SHP77 (cell line): ENCODE measurements around the gene TMEM116.

ENCODE experiments used
- DNase-seq, 2 experiments: peaks; one replicate each; lab custom pipeline; 2025; lab: John Stamatoyannopoulos, UW

The TMEM116 gene

DNA sequence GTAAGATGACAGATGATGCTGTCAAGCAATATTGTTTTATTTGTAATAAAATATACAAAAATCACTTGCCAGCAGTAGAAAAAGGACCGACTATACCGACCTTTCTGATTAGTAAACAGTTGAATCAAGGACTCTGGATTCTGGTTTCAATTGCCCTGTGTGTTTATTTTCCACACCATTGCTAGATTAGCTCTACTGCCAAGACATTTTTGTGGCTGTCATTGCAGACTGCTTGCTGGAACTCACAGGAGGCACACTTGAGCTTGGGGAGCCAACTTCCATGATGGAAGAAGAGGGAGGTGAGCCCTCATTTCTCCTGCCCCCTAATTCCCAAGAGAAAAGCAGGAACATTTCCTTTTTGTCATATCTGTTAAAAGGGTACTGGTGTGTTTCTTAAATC lies 119.7 kb downstream of the TMEM116 start:
- DNase-seq, result no peak

DNA sequence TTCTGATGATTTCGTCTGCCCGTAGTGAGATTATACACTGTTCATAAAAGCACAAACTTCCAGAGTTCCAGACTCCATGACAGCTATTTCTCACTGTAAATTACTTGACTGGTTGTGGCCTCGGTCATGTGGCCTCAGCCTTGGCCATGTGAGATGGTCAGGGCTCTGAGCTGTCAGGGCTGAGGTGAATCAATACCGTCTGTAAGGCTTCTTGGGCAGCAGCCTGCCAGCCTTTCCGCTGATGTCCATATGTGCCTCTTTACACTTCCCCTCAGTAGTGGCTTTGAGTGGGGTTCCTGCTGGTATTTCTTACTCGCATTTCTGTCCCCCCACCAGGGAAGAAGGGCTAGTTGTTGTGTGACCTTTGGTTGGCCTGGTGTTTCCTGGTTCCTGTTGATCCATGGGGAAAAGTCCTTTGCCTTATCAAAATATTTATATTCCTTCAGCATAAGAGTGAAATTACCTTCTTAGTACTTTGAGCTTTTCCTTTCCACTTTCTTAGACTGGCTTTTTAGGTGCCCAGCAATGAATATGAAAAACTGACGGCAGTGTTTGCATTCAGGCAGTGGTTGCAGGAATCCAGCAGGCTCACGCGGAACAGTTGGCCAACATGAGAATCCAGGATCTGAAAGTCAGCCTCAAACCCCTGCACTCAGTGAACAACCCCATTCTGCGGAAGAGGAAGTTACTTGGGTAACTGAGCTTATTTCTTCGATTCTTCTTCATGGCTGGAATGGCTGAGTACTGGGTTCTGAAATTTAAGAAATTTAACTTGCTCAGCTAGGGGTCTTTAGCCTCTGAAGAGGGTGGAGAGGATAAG lies 124.8 kb downstream of the TMEM116 start:
- DNase-seq, result no peak

DNA sequence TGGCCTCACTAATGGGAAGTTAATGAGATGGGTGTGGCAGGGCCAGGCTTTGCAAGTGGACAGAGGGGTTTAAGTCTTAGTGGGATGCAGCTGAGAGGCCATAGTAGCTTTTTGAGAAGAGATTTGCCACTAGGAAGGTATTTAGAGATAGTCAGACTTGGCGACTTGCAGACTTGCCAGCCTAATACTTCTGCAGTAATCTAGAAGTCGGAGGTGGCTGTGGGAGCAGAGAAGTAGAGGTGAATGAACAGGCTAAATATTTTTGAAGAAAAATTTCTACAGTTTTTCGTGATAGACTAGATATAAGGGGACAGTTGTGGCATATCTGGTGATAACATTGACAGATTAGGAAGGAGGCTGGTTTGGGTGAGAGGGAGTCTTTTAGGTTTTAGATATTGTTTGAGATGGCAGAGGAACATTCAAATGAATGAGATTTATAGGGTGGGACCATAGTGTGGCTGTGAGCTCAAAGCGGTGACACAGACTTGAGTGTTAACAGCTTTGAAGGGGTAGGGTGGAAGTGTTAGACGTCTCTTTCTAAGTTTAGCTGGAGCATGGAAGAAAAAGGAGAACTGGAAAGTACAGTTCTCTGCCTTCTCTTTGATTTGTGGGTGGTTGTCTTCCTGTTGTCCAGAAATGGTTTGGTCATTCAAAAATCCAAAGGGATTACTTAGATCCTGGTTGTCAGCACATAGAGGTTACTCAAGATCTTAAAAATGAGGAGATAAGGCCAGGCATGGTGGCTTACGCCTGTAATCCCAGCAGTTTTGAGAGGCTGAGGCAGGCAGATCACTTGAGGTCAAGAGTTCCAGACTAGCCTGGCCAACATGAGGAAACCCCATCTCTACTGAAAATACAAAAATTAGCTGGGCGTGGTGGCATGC lies 126.1 kb downstream of the TMEM116 start:
- no peak for DNase-seq

DNA sequence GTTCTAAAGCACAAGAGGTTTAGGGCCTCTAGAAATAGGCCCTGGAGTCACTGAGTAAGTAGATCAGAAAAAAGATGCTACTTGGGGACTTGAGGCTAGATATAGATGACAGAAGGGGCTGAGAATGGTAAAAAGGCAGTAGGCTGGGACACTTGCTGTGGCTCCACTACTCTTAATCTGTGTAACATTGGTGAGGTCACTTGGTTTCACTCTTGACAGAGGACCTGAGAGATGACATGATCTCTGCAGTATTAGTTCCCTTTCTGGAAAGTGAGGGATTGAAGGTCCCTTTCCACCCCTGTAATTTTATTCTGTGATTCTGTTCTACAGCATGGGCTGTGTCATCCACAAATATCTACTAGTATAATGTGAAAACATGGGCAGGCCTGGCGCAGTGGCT lies 131.2 kb downstream of the TMEM116 start:
- no peak for DNase-seq
